IMR-90 (cell line): ENCODE measurements around the gene MAGI1. TPM values are rescaled to one million over a fixed set of nuclear protein-coding genes. Genes with fewer than 3 reads are reported as not detected.

Source experiments
- ATAC-seq: fragments of 200-7000 bp; cut with Tn5 transposase; 2 replicates; pipeline ENCODE4 v1.9.1; 2020; ENCODE audit warnings: low read depth, mild to moderate bottlenecking, moderate library complexity
- BruUV-seq: library from RNA; stranded (reverse); fragments of 400-500 nt; replicated peaks from 2 replicates; lab custom pipeline; 2021; lab: Mats Ljungman, UMichigan
- CTCF ChIA-PET: fragments of 300-600 bp; formaldehyde crosslinking; extraction: SDS; loops from one replicate; lab custom pipeline; 2021; ENCODE audit warnings: antibody characterized with exemption; lab: Yijun Ruan, JAX
- POLR2A ChIA-PET: fragments of 300-600 bp; sonication (Branson Sonifier 250); formaldehyde crosslinking; loops from one replicate; lab custom pipeline; 2022; ENCODE audit warnings: antibody characterized with exemption; ENCODE audit not compliant: unreplicated experiment; lab: Charles Lee
- DNase-seq: peaks from one replicate; pipeline ENCODE4 v3.0.0; 2013
- H2AFZ ChIP-seq: replicated peaks from 2 replicates; pipeline ENCODE3; 2013; ENCODE audit warnings: low read length, mild to moderate bottlenecking; ENCODE audit not compliant: poor library complexity
- H2AK5ac ChIP-seq: 2 replicates; pipeline ENCODE4 v1.6.1; 2013; ENCODE audit warnings: low read depth, low read length, inconsistent platforms
- H2AK9ac ChIP-seq: replicated peaks from 2 replicates; pipeline ENCODE3; 2013; ENCODE audit warnings: mild to moderate bottlenecking, low read depth, low read length, moderate library complexity; ENCODE audit not compliant: poor library complexity
- H2BK120ac ChIP-seq: 2 replicates; pipeline ENCODE4 v1.6.1; 2013; ENCODE audit warnings: low read depth, low read length, inconsistent platforms
- H2BK15ac ChIP-seq: 3 replicates; pipeline ENCODE4 v1.6.1; 2013; ENCODE audit warnings: low read depth, low read length, inconsistent platforms
- H2BK20ac ChIP-seq: 2 replicates; pipeline ENCODE4 v1.6.1; 2013; ENCODE audit warnings: low read depth, mild to moderate bottlenecking, inconsistent platforms, low read length, moderate library complexity
- H2BK5ac ChIP-seq: 2 replicates; pipeline ENCODE4 v1.6.1; 2013; ENCODE audit warnings: mild to moderate bottlenecking, low read depth, low read length, inconsistent platforms; ENCODE audit not compliant: poor library complexity, severe bottlenecking
- H3K14ac ChIP-seq: replicated peaks from 2 replicates; pipeline ENCODE4 v1.6.1; 2013; ENCODE audit warnings: low read depth, low read length, inconsistent platforms
- H3K18ac ChIP-seq: 2 replicates; pipeline ENCODE4 v1.6.1; 2013; ENCODE audit warnings: low read depth, low read length, control low read depth
- H3K23ac ChIP-seq: 2 replicates; pipeline ENCODE4 v1.6.1; 2013; ENCODE audit warnings: low read depth, low read length, inconsistent platforms
- H3K27ac ChIP-seq: 2 replicates; pipeline ENCODE4 v1.5.1; 2013; ENCODE audit warnings: mild to moderate bottlenecking, control low read depth, low read length; ENCODE audit not compliant: insufficient read depth
- H3K27me3 ChIP-seq: 2 replicates; pipeline ENCODE4 v1.6.1; 2013; ENCODE audit warnings: low read length; ENCODE audit not compliant: control insufficient read depth, insufficient read depth
- H3K36me3 ChIP-seq: 2 replicates; pipeline ENCODE4 v1.6.1; 2013; ENCODE audit warnings: low read length, mixed read lengths; ENCODE audit not compliant: control insufficient read depth, insufficient read depth
- H3K4ac ChIP-seq: 2 replicates; pipeline ENCODE4 v1.6.1; 2013; ENCODE audit warnings: low read depth, low read length, inconsistent platforms
- H3K4me1 ChIP-seq: 2 replicates; pipeline ENCODE4 v1.6.1; 2013; ENCODE audit warnings: low read length, mixed read lengths; ENCODE audit not compliant: control insufficient read depth, insufficient read depth
- H3K4me2 ChIP-seq: 2 replicates; pipeline ENCODE4 v1.6.1; 2013; ENCODE audit warnings: low read depth, mild to moderate bottlenecking, control low read depth, low read length, moderate library complexity
- H3K4me3 ChIP-seq: 2 replicates; pipeline ENCODE4 v1.5.1; 2013; ENCODE audit warnings: low read depth, mild to moderate bottlenecking, control low read depth, low read length, moderate library complexity; ENCODE audit not compliant: insufficient read depth
- H3K56ac ChIP-seq: 2 replicates; pipeline ENCODE4 v1.6.1; 2013; ENCODE audit warnings: low read length, inconsistent platforms; ENCODE audit not compliant: insufficient read depth; ENCODE audit errors: extremely low read depth
- H3K79me1 ChIP-seq, 2 experiments: 2 replicates each; pipeline ENCODE4 v1.6.1; 2013; ENCODE audit warnings: low read length in 2 of 2, inconsistent platforms in 1 of 2, low read depth in 1 of 2
- H3K9ac ChIP-seq: 2 replicates; pipeline ENCODE4 v1.6.1; 2013; ENCODE audit warnings: low read depth, low read length, control low read depth
- H3K9me1 ChIP-seq: 2 replicates; pipeline ENCODE4 v1.6.1; 2013; ENCODE audit warnings: low read length, inconsistent platforms; ENCODE audit not compliant: insufficient read depth
- H3K9me3 ChIP-seq: 2 replicates; pipeline ENCODE4 v1.6.1; 2013; ENCODE audit warnings: low read length; ENCODE audit not compliant: control insufficient read depth, insufficient read depth
- H4K20me1 ChIP-seq: 2 replicates; pipeline ENCODE4 v1.6.1; 2013; ENCODE audit warnings: low read length, inconsistent platforms; ENCODE audit not compliant: insufficient read depth
- H4K5ac ChIP-seq: 2 replicates; pipeline ENCODE4 v1.6.1; 2013; ENCODE audit warnings: mild to moderate bottlenecking, low read depth, low read length, control low read depth
- H4K8ac ChIP-seq, 2 experiments: 2 replicates each; pipeline ENCODE4 v1.6.1; 2013; ENCODE audit warnings: low read depth in 2 of 2, low read length in 2 of 2, control low read depth in 1 of 2, inconsistent platforms in 1 of 2
- H4K91ac ChIP-seq: 2 replicates; pipeline ENCODE4 v1.6.1; 2013; ENCODE audit warnings: low read depth, low read length, inconsistent platforms; ENCODE audit not compliant: insufficient read depth
- BHLHE40 ChIP-seq: fragments of 150-350 bp; IDR thresholded peaks from 2 replicates; pipeline ENCODE4 v1.6.1; 2016; ENCODE audit warnings: mild to moderate bottlenecking, low read depth, low read length
- MAZ ChIP-seq: IDR thresholded peaks from 2 replicates; pipeline ENCODE4 v1.6.1; 2012; ENCODE audit warnings: low read depth, mild to moderate bottlenecking, low read length, improper control_type of control experiment, moderate library complexity, borderline replicate concordance
- MXI1 ChIP-seq: IDR thresholded peaks from 2 replicates; pipeline ENCODE4 v1.6.1; 2012; ENCODE audit warnings: low read depth, mild to moderate bottlenecking, low read length, moderate library complexity, borderline replicate concordance
- NFE2L2 ChIP-seq: fragments of 150-350 bp; IDR thresholded peaks from 2 replicates; pipeline ENCODE4 v1.6.1; 2016; ENCODE audit warnings: low read depth, mild to moderate bottlenecking, low read length
- RFX5 ChIP-seq: IDR thresholded peaks from 2 replicates; pipeline ENCODE4 v1.8.0; 2012; ENCODE audit warnings: low read depth, mild to moderate bottlenecking, low read length, moderate library complexity
- USF2 ChIP-seq: fragments of 150-350 bp; IDR thresholded peaks from 2 replicates; pipeline ENCODE4 v1.6.1; 2017; ENCODE audit warnings: mild to moderate bottlenecking, antibody characterized with exemption, low read length, low read depth
- WGBS, 2 experiments: methylation state at CpG; one replicate each; pipeline versions ENCODE4 v1.1.5 to v1.1.7; 2013; ENCODE audit warnings: missing lambda C conversion rate in 2 of 2; ENCODE audit not compliant: insufficient read length in 1 of 2; ENCODE audit errors: extremely low coverage in 2 of 2; 5-methylcytosine and 5-hydroxymethylcytosine counted together
- dilution Hi-C: fragments of 300-500 bp; cut with HindIII; formaldehyde crosslinking; loops from one replicate; pipeline ENCODE4 v1.14.3; 2018; ENCODE audit warnings: low sequenced_read_pairs; ENCODE audit not compliant: unreplicated experiment
- in situ Hi-C: fragments of 300-500 bp; cut with MboI; formaldehyde crosslinking; loops from 3 replicates; pipeline ENCODE4 v1.14.3; 2019; ENCODE audit warnings: low sequenced_read_pairs, inconsistent platforms, mixed read lengths
- intact Hi-C: fragments of 100-400 bp; cut with micrococcal nuclease; formaldehyde crosslinking; loops from 2 replicates; pipeline ENCODE4 v1.10.0; 2022
- polyA plus RNA-seq, 3 experiments: library from polyadenylated mRNA; depleted of rRNA; stranded (reverse); fragments of >200 nt; gene quantifications; 2 replicates each; pipeline ENCODE4 v1.2.3, GENCODE V29; 2012; ENCODE audit warnings: low replicate concordance in 1 of 3
- total RNA-seq: library from RNA; depleted of rRNA; stranded (reverse); fragments of >200 nt; gene quantifications from 2 replicates; pipeline ENCODE4 v1.2.3, GENCODE V29; 2012

Gene MAGI1
- total and polyA plus RNA-seq, 2 of the 4 experiments (the other 2 are of a cell fraction), result 14.5 to 24.2 TPM

- Histone ChIP-seq H4K91ac (no peak overlapping the region), H3K4ac (no peak overlapping the region), H3K27ac (no peak overlapping the region), H4K5ac (no peak overlapping the region), H4K8ac (no peak overlapping the region), H3K14ac (no peak overlapping the region), H3K9me1 (no peaks in the 10 kb centered on the region), H3K18ac (no peak overlapping the region), H2BK15ac (no peak overlapping the region), H2BK120ac (no peak overlapping the region), H3K56ac (no peak overlapping the region), H3K23ac (no peak overlapping the region), H3K36me3 (no peaks in the 10 kb centered on the region), H3K79me1 (peaks cover 39 to 68% of the 10 kb centered on the region in 2 experiments), H2AFZ (no peak overlapping the region), H3K4me1 (no peaks in the 10 kb centered on the region), H2AK5ac (no peak overlapping the region), H4K20me1 (peaks cover 4% of the 10 kb centered on the region; the same call in 1 of the 2 replicates), H2BK20ac (no peak overlapping the region), H3K27me3 (no peaks in the 10 kb centered on the region), H3K9me3 (no peaks in the 10 kb centered on the region), H2BK5ac (no peak overlapping the region), H3K4me3 (no peak overlapping the region), H2AK9ac (no peak overlapping the region), H3K4me2 (no peak overlapping the region), H3K9ac (no peak overlapping the region)
- dilution Hi-C loops, result no loop called here
- WGBS, 2 experiments, result no CpG with 5 or more reads among the region's 3 CpGs
- in situ Hi-C loops, result no loop called here
- intact Hi-C loops, result no loop called here
- BruUV-seq, result no TSS peak
- no peak for ATAC-seq
- DNase-seq, result no peak
- TF ChIP-seq USF2, result no peak
- no peak for TF ChIP-seq MXI1
- TF ChIP-seq BHLHE40, result no peak
- TF ChIP-seq NFE2L2, result no peak
- no peak for TF ChIP-seq RFX5
- no peak for TF ChIP-seq MAZ
- CTCF ChIA-PET, result interaction anchor here (0.6 kb wide), 1 partner anchor 12 kb away, joined by 4 read pairs; no protein-coding TSS in a partner anchor
- POLR2A ChIA-PET, result no interaction called here
Measured at GRCh38 chr3:65876028-65876420, 162.7 kb downstream of the MAGI1 start.
